Endothelial cell (in vitro differentiated cells): ENCODE results near the gene RNF113B. TPM values are rescaled to one million over a fixed set of nuclear protein-coding genes. Genes with fewer than 3 reads are reported as not detected.

Experiments used
- DNase-seq: peaks from one replicate; pipeline ENCODE4 v3.0.0; 2021; ENCODE audit warnings: low spot score
- H3K27ac Mint-ChIP-seq: one replicate; pipeline ENCODE4 v1.8.0; 2021; ENCODE audit warnings: mixed read lengths, inconsistent platforms; ENCODE audit not compliant: unreplicated experiment
- H3K27me3 Mint-ChIP-seq: one replicate; pipeline ENCODE4 v1.8.0; 2021; ENCODE audit warnings: mild to moderate bottlenecking, moderate library complexity, mixed read lengths, inconsistent platforms; ENCODE audit not compliant: unreplicated experiment
- H3K36me3 Mint-ChIP-seq: one replicate; pipeline ENCODE4 v1.8.0; 2021; ENCODE audit warnings: mild to moderate bottlenecking, low read depth, mixed read lengths, inconsistent platforms; ENCODE audit not compliant: unreplicated experiment
- H3K4me1 Mint-ChIP-seq: one replicate; pipeline ENCODE4 v1.8.0; 2021; ENCODE audit warnings: mild to moderate bottlenecking, mixed read lengths, inconsistent platforms; ENCODE audit not compliant: unreplicated experiment
- H3K4me3 Mint-ChIP-seq: one replicate; pipeline ENCODE4 v1.8.0; 2021; ENCODE audit warnings: mild to moderate bottlenecking, mixed read lengths, inconsistent platforms; ENCODE audit not compliant: unreplicated experiment
- H3K9me3 Mint-ChIP-seq: one replicate; pipeline ENCODE4 v1.8.0; 2021; ENCODE audit warnings: mixed read lengths, inconsistent platforms; ENCODE audit not compliant: unreplicated experiment
- CTCF ChIP-seq: fragments of 200-600 bp; sonication (generic); IDR thresholded peaks from one replicate; pipeline ENCODE4 v1.5.0; 2021; ENCODE audit warnings: antibody characterized with exemption; ENCODE audit not compliant: unreplicated experiment
- total RNA-seq: library from RNA; stranded (reverse); fragmentation: NEBNext Ultra II Directional; extraction: Animal tissue kit (Norgen Biotek cat#: 25700); gene quantifications from one replicate; pipeline ENCODE4 v1.2.1, GENCODE V29; 2021; ENCODE audit not compliant: unreplicated experiment

RNF113B gene
- total RNA-seq, 1 donor from 2014 or later: not detected

- Mint-ChIP-seq H3K27ac (no peak overlapping the region), H3K4me3 (no peak overlapping the region), H3K27me3 (peaks cover 17% of the 10 kb centered on the region), H3K9me3 (no peaks in the 10 kb centered on the region), H3K4me1 (peaks cover 24% of the 10 kb centered on the region), H3K36me3 (no peaks in the 10 kb centered on the region)
- no peak for TF ChIP-seq CTCF
- peak; percentile 50 for DNase-seq
These were observed 33.9 kb downstream of the RNF113B start for GRCh38 chr13:98143157-98143553.

- H3K36me3 Mint-ChIP-seq: no peaks in the 10 kb centered on the region
- no peak for TF ChIP-seq CTCF
- H3K27ac Mint-ChIP-seq: peak within 1 kb of the TSS; percentile 78
- peaks cover 24% of the 10 kb centered on the region for H3K4me1 Mint-ChIP-seq
- no peaks in the 10 kb centered on the region for H3K9me3 Mint-ChIP-seq
- peak within 1 kb of the TSS; percentile 98 for H3K4me3 Mint-ChIP-seq
- DNase-seq: peak; percentile 82
- H3K27me3 Mint-ChIP-seq: peaks cover 17% of the 10 kb centered on the region
These were observed 34.5 kb downstream of the RNF113B start, which contains the start of gene FARP1 for GRCh38 chr13:98142380-98143156. TSS of gene FARP1 (plus strand) at chr13:98143094. CDS start at chr13:98213243, 70,149 bp downstream.

GRCh38 chr13:98141509-98142379, 35.3 kb downstream of the RNF113B start:
- Mint-ChIP-seq H3K4me1 (peaks cover 20% of the 10 kb centered on the region), H3K27ac (peak overlapping the region; percentile 21), H3K4me3 (peak overlapping the region; percentile 76), H3K36me3 (no peaks in the 10 kb centered on the region), H3K9me3 (no peaks in the 10 kb centered on the region), H3K27me3 (peaks cover 17% of the 10 kb centered on the region)
- TF ChIP-seq CTCF: no peak
- peak; percentile 33 for DNase-seq

- DNase-seq: no peak
- H3K4me3 Mint-ChIP-seq: no peak overlapping the region
- H3K9me3 Mint-ChIP-seq: no peaks in the 10 kb centered on the region
- H3K27me3 Mint-ChIP-seq: peaks cover 17% of the 10 kb centered on the region
- H3K27ac Mint-ChIP-seq: no peak overlapping the region
- TF ChIP-seq CTCF: no peak
- H3K4me1 Mint-ChIP-seq: peaks cover 18% of the 10 kb centered on the region
- H3K36me3 Mint-ChIP-seq: no peaks in the 10 kb centered on the region
These were observed 36.0 kb downstream of the RNF113B start for GRCh38 chr13:98141091-98141490.
